GM19099 (cell line): ENCODE results near the gene IL25.

Source experiments
- POLR2A ChIP-seq: IDR thresholded peaks from 3 replicates; pipeline ENCODE4 v1.6.1; 2011; ENCODE audit warnings: low read depth; ENCODE audit not compliant: insufficient read length; ENCODE audit errors: extremely low read depth

IL25 gene

GRCh38 chr14:23372509-23372908 is at the start of gene IL25:
Gene IL25 (plus strand): TSS chr14:23372809.
- no peak for TF ChIP-seq POLR2A

GRCh38 chr14:23323838-23324454 is 48.7 kb upstream of the IL25 start:
- no peak for TF ChIP-seq POLR2A

DNA sequence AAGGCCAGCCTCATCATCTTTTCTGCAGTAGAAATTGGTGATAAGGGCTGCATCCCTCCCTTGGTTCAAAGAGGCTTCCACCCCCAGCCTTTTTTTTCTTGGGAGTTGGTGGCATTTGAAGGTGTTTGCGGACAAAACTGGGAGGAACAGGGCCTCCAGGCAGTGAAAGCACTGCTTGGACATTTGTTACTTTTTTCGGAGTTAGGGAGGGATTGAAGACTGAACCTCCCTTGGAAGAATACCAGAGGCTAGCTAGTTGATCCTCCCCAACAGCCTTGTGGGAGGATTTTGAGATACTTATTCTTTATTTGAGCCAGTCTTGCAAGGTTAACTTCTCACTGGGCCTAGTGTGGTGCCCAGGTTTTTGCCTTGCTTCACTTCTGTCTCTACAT is 48.2 kb upstream of the IL25 start:
- TF ChIP-seq POLR2A, result no peak

DNA sequence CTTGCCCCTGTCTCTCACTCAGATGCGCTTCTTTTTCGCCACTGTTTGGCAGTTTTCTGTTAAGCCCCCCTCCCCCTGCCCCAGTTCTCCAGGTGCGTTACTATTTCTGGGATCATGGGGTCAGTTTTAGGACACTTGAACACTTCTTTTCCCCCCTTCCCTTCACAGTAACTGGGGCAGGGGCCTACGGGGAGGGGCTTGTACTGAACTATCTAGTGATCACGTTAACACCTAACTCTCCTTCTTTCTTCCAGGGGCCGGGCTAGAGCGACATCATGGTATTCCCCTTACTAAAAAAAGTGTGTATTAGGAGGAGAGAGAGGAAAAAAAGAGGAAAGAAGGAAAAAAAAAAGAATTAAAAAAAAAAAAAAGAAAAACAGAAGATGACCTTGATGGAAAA is 47.6 kb upstream of the IL25 start:
- no peak for TF ChIP-seq POLR2A

GRCh38 chr14:23326491-23327332 is 45.9 kb upstream of the IL25 start:
- peak; percentile 27 for TF ChIP-seq POLR2A

DNA sequence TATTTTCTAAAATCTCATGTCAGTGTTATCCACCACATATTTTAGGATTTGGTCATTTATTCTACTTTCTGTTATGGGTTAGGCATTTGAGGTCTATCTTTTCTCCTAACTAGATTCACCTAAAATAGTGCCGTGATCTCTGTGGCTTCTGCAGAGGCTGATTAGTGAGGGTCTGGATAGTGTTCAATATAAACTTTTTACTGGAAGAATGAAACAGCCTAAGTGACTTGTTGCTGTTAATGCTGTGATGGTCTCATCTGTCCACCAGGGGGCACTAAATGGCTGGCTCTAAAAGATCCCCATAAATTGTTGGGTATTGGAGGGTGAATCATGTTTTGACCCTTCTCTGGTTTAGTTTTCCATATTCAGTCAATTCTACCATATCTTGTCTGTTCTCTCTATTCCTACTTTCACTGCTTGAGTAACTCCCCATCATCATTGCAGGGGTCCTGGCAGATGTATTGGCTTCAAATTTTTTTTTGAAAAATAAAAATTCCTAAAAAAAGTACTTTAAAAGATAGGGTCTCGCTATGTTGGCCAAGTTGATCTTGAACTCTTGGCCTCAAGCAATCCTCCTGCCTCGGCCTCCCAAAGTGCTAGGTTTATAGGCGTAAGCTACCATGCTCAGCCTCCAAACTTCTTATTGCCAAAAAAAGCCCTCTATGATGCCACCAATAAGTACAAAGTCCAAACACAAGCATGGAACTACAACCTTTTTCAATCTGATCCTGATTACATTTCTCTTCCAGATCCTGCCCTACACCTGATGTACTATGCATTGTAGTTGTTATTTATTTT is 44.5 kb upstream of the IL25 start:
- no peak for TF ChIP-seq POLR2A

DNA sequence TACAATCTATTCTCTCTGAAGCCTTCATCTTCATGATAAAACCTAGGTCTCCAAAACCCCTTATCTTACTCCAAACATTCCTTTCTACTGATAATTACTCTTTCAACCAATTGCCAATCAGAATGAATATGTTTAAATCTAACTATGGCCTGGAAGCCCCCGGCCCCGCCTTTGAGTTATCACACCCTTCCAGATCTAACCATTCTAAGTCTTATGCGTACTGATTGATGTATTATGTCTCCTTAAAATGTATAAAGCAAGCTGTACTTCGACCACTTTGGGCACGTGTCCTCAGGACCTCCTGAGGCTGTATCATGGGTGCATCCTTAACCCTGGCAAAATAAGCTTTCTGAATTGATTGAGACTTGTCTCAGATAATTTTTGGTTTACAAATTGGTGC is 37.0 kb upstream of the IL25 start:
- TF ChIP-seq POLR2A, result no peak

- TF ChIP-seq POLR2A, result no peak
Observed at GRCh38 chr14:23339506-23340268, 32.9 kb upstream of the IL25 start.

DNA sequence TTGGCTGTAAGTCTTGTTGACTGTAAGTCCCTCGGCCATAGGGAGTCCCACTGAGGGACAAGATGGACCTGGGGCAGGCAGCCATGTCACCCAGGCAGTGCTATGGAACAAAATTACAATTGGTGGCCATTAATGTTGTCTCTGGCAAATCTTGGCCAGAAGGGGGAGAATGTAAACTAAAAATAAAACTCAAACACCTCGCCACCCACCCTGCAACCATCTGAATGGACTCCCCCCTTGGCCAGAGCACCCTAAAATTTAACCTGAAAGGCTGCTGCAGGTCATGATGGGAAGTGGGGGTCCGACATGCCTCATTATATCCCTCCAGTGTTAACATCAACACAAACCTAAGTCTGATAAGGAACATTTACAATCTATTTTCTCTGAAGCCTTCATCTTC is 28.1 kb upstream of the IL25 start:
- no peak for TF ChIP-seq POLR2A

- TF ChIP-seq POLR2A, result no peak
Observed at GRCh38 chr14:23345987-23346692, 26.5 kb upstream of the IL25 start.

GRCh38 chr14:23346693-23347405 is 25.8 kb upstream of the IL25 start:
- TF ChIP-seq POLR2A, result no peak

GRCh38 chr14:23347406-23348296 is 25.0 kb upstream of the IL25 start:
- no peak for TF ChIP-seq POLR2A

DNA sequence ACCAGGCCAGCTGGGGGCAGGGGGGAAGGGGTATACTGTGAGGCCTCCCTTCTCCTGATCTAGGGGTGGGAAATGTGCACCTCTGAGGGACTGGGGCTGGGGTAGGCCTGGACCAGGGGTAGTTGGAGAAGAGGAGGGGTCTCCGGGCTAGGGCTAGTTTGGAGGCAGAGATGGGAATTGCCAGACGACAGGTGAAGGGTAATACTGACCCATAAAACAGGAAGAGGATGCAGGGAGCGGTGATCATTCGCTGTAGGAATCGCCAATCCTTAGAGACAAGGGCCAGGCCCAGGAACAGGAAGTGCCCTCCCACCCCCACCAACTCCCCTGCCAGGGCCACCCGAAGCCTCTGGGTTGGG is 24.3 kb upstream of the IL25 start:
- no peak for TF ChIP-seq POLR2A
